ENCODE measurements around the gene LRP4.
"Not testable (repeated sequence)": the region's sequence is repeated elsewhere in the genome, so short reads cannot be mapped to it uniquely, and the experiment has no call there.

Gene LRP4

DNA sequence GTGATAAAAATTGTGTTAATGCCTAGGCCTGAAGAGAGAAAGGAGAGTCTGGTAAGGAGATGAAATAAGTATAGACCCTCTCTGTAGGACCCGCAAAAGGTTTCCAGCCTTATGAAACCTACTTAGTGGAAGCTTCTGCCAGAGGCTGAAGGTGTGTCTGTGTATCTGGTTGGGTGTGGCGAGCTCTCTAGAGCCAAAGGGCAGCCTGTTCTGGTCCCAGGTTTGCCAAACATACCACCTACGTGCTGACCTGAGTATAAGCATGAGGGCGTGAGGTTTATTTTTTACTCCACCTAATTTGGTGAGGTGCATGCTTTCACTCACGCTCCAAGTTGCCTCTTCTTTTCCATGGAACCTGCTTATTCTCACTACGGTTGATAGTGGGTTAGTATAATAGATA is 23.8 kb upstream of the LRP4 start:
- no peaks in the 10 kb centered on the region for H3K9me3 ChIP-seq (ENCODE audit: control insufficient read depth, insufficient read depth, low read length)
- no peaks in the 10 kb centered on the region; the same call in 1 of the 2 replicates for H3K36me3 ChIP-seq (ENCODE audit: insufficient read depth, low read length)
- no peak overlapping the region for H3K9ac ChIP-seq (ENCODE audit: low read depth, low read length)
- peaks cover 3% of the 10 kb centered on the region; the same call in 1 of the 2 replicates for H3K4me1 ChIP-seq (ENCODE audit: insufficient read depth, low read length)

DNA sequence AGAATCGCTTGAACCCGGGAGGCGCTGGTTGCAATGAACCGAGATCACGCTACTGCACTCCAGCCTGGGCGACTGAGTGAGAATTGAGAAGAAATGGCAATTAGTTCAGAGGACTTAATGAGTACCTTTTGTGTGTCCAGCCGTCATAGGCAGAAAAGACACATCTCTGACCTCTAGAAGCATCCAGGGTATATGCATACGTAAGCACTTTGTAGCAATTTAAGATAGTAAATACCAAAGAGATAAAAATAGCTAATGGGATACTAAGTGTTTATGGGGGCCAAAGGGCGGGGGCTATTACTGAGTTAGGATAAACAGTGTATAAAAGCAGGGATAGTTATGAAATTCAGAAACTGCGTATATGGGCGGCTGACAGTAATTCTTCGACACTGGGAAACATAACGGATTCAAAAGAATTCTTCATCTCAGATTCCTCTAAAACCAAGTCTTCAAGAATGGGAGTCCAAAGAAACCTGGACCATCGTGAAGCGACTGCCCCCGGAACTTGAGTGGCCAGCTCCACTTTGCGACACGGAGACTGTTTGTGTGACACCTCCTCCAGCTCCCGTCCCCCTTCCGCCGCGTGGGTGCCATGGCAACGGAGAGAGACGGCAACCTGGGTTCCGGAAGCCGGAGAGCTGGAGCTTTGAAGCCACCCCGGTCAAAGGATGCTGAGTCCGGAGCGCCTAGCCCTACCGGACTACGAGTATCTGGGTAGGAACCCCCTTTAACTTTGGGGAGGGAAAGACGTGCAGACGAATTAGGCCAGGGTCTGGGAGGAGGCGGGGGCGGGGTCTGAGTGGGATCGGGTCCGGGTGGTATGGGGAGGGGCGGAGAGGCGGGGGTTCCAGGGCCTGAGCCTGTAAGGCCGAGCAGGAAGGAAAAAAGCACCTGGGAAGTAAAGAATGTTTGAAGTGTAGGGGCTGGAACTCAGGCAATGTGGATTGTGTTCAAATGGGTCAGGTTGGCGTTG is 18.1 kb upstream of the LRP4 start, which contains the start of gene CSTPP1:
CSTPP1 (plus strand) TSS at position 624 of the 973 bp plus-strand sequence; CDS start at position 669, 45 bp downstream.
- Histone ChIP-seq H3K9ac (ENCODE audit: low read depth, low read length) (peak within 1 kb of the TSS; percentile 56), H3K4me1 (ENCODE audit: insufficient read depth, low read length) (no peaks in the 10 kb centered on the region), H3K9me3 (ENCODE audit: control insufficient read depth, insufficient read depth, low read length) (no peaks in the 10 kb centered on the region), H3K36me3 (ENCODE audit: insufficient read depth, low read length) (no peaks in the 10 kb centered on the region; the same call in 1 of the 2 replicates)

DNA sequence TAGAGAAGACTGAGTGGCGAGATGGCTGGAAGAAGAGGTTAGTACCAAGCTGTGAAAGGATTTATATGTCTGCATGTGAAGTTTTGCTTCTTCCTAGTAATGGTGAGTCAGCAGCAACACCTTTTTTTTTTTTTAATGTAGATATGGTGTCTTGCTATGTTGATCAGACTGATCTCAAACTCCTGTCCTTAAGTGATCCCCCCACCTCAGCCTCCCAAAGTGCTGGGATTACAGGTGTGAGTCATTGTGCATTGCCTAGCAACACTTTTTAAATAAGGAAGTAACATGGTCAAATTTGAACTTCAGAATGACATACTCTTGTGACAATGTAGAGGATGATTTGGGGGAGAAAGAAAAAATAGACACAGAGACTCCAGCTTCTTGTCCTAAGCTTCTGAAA is 11.7 kb upstream of the LRP4 start:
- Histone ChIP-seq H3K36me3 (ENCODE audit: insufficient read depth, low read length) (no peaks in the 10 kb centered on the region), H3K9me3 (ENCODE audit: control insufficient read depth, insufficient read depth, low read length) (peaks cover 6% of the 10 kb centered on the region; the same call in 1 of the 2 replicates), H3K4me1 (ENCODE audit: insufficient read depth, low read length) (no peaks in the 10 kb centered on the region), H3K9ac (ENCODE audit: low read depth, low read length) (no peak overlapping the region)

DNA sequence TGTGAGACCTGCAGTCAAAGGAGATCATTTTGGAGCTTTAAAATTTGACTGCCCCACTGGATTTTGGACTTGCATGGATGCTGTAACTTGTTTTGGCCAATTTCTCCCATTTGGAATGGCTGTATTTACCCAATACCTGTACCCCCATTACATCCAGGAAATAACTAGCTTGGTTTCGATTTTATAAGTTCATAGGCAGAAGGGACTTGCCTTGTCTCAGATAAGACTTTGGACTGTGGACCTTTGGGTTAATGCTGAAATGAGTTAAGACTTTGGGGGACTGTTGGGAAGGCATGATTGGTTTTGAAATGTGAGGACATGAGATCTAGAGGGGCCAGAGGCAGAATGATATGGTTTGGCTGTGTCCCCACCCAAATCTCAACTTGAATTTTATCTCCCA is 10.4 kb upstream of the LRP4 start:
- not testable (repeated sequence) for H3K4me1 ChIP-seq (ENCODE audit: insufficient read depth, low read length); H3K9me3 ChIP-seq (ENCODE audit: control insufficient read depth, insufficient read depth, low read length); H3K9ac ChIP-seq (ENCODE audit: low read depth, low read length); H3K36me3 ChIP-seq (ENCODE audit: insufficient read depth, low read length)

DNA sequence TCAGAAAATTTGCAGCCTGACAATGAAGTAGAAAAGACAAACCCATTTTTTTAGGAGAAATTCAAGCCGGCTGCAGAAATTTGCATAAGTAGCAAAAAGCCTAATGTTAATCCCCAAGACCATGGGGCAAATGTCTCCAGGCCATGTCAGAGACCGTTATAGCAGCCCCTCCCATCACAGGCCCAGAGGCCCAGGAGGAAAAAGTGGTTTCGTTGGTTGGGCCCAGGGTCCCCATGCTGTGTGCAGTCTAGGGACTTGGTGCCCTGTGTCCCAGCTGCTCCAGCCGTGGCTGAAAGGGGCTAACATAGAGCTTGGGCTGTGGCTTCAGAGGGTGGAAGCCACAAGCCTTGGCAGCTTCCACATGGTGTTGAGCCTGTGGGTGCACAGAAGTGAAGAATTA is 9.6 kb upstream of the LRP4 start:
- not testable (repeated sequence) for H3K4me1 ChIP-seq (ENCODE audit: insufficient read depth, low read length); H3K9ac ChIP-seq (ENCODE audit: low read depth, low read length); H3K9me3 ChIP-seq (ENCODE audit: control insufficient read depth, insufficient read depth, low read length); H3K36me3 ChIP-seq (ENCODE audit: insufficient read depth, low read length)

DNA sequence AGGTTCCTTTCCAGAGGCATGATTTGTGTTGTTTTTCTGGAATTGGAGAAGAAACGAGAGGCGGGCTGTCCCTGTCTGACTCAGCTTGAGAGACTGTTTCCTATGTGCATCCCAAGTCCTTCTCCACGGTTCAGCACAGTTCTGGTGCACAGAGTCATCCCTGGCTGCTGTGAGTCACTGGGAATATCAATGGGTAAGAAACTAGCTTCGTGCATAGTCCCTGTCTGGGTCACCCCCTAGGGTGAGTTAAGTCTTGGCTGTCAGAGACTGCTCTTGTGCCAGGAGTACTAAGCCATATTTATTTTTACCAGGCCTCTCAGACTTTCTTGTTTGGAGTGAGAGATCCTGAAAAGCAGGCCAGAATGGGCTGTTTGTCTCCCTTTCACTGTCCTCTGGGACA is 2.4 kb upstream of the LRP4 start:
- no peaks in the 10 kb centered on the region for H3K36me3 ChIP-seq (ENCODE audit: insufficient read depth, low read length)
- 0 out of 2 replicates have a peak, but pooled peaks cover 1% of the 10 kb centered on the region for H3K9me3 ChIP-seq (ENCODE audit: control insufficient read depth, insufficient read depth, low read length)
- peaks cover 7% of the 10 kb centered on the region for H3K4me1 ChIP-seq (ENCODE audit: insufficient read depth, low read length)
- no peak overlapping the region for H3K9ac ChIP-seq (ENCODE audit: low read depth, low read length)

DNA sequence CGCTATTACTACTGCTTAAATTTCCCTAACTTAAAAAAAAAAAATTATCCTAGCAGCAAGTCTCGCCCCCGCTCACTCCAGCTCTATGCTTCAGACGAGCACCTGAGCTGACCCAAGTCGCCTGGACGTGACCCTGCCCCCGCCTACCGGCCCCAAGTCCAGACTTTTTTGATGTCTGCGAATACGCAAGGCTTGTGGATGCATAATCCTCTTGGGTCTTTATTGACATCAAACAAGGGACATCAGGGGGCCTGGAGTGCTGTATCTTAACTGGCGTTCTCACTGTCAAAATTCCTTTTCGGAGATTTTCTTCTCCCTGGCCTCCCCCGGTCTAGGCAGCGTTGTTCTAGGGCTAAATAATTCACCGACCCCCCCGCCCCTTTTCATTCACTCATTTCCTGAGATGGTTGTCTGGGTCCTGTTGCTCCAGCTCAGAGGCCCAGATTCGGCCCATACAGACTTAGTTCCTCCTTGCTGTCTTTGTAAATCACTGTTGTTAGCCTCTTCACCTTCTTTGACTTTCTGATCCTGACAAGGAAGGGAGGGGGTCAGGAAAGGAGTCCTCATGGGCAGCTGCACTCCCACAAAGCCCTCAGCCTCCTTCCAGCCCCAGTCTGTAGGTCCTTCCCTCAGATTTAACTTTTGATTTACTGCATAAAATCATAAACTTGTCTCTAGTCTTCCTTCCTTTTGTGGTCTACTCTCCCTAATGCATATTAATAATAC is 601 bp upstream of the LRP4 start:
- H3K36me3 ChIP-seq (ENCODE audit: insufficient read depth, low read length) = no peaks in the 10 kb centered on the region
- H3K4me1 ChIP-seq (ENCODE audit: insufficient read depth, low read length) = peaks cover 18% of the 10 kb centered on the region
- no peaks in the 10 kb centered on the region for H3K9me3 ChIP-seq (ENCODE audit: control insufficient read depth, insufficient read depth, low read length)
- H3K9ac ChIP-seq (ENCODE audit: low read depth, low read length) = peak overlapping the region; percentile 58; the same call in 1 of the 2 replicates

DNA sequence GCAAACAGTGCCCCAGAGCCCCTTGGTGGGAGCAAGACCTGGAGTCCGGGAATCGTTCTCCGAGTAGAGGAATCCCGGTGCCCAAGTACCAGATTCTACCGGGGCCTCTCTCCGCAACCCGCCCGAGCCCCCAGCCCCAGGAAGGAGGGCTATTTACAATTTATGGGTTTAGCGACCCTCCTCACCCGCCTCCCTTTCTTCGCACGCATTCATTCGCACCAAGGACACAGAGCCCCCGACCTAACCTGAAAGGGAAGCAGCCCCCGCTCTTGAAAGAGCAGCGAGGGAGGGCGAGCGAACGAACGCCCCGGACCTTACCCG is 628 bp downstream of the LRP4 start:
- Histone ChIP-seq H3K4me1 (ENCODE audit: insufficient read depth, low read length) (peaks cover 25% of the 10 kb centered on the region), H3K36me3 (ENCODE audit: insufficient read depth, low read length) (no peaks in the 10 kb centered on the region), H3K9ac (ENCODE audit: low read depth, low read length) (peak overlapping the region; percentile 77), H3K9me3 (ENCODE audit: control insufficient read depth, insufficient read depth, low read length) (no peaks in the 10 kb centered on the region)

DNA sequence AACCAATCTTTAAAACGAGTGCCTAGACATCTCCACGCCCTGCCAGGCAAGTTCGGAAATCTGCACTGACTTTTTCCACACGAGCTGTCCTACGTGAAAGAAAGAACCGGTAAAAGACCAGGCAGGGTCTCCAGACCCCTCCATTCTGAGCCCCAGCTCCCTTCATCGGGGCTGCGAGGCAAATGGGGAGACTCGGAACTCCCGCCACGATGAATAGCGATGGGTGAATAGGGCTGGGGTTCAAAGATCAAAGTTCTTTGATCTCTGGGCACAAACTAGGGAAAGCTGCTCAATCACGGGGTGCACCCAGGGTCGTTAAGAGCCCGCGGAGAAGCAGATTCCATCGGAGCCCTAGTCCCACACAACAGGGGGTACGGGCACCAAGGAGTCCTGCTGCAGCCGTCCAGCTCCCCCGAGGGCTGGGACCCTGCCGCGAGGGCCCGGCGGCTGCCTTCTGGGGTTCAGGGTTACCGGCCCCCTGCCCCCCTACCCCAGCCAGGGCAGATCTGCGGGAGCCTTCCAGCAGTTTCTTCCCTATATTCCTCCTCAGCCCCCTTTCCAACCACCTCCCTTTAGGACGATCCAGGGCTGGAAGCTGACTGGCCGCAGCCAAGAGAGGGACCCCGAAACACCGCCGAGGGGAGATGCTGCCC is 1.1 kb downstream of the LRP4 start:
- H3K9ac ChIP-seq (ENCODE audit: low read depth, low read length) = peak overlapping the region; percentile 77
- H3K4me1 ChIP-seq (ENCODE audit: insufficient read depth, low read length) = peaks cover 26% of the 10 kb centered on the region
- H3K9me3 ChIP-seq (ENCODE audit: control insufficient read depth, insufficient read depth, low read length) = no peaks in the 10 kb centered on the region
- H3K36me3 ChIP-seq (ENCODE audit: insufficient read depth, low read length) = no peaks in the 10 kb centered on the region

DNA sequence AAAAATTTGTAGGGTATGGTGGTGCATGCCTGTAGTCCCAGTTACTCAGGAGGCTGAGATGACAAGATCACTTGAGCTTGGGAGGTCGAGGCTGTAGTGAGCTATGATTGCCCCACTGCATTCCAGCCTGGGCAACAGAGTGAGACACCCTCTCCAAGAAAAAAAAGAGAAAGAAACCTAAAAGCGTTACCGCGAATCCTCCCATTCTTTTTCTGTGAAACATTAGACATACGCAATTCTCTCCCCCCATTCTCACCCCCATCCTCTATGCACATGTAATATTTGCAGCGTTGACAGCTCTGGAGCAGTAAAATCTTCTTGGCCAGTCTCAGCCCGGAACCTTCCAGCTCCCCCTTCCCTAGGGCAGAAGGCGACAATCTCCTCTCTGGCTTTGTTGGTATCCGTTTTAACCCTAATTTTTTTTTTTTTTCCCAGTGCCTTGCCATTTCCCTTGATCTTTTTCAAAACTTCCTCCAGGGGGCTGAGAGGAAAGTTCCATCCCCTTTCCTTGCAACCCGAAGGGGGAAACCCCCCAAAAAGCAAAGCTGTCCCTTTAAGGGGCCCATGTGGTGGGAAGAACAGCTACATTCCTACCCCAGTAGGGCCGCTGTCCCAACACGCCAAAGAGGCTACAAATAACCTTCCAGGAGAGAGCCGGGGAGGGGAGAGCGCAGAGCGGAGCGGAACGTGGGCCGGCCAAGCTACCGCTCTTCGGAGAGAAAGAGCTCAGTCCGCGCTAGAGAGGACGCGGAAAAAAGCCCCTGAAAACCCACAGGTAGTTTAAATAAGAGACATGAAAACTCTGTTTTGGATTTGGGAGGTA is 1.9 kb downstream of the LRP4 start:
- Histone ChIP-seq H3K9me3 (ENCODE audit: control insufficient read depth, insufficient read depth, low read length) (no peaks in the 10 kb centered on the region), H3K9ac (ENCODE audit: low read depth, low read length) (peak overlapping the region; percentile 77), H3K4me1 (ENCODE audit: insufficient read depth, low read length) (peaks cover 33% of the 10 kb centered on the region), H3K36me3 (ENCODE audit: insufficient read depth, low read length) (no peaks in the 10 kb centered on the region)

DNA sequence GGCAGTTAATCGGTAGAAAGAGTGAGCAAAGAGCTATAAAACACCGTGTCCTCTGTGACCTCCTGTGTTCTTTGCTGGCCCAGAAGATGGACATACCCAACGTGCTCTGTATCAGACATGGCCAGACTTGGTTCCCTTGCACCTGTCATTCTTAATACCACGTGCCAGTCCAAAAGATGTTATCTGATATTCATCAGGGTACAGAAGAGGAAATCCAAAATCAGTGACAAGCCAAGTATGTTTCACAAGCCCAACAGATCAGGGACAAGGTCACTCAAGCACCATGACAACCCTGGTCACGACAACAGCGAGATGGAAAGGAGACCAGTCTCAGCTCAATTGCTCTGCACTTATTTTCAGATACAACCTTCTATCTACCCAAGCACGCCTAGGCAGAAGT is 3.4 kb downstream of the LRP4 start:
- H3K9ac ChIP-seq (ENCODE audit: low read depth, low read length) = no peak overlapping the region
- H3K36me3 ChIP-seq (ENCODE audit: insufficient read depth, low read length) = no peaks in the 10 kb centered on the region
- H3K9me3 ChIP-seq (ENCODE audit: control insufficient read depth, insufficient read depth, low read length) = no peaks in the 10 kb centered on the region
- H3K4me1 ChIP-seq (ENCODE audit: insufficient read depth, low read length) = peaks cover 36% of the 10 kb centered on the region

DNA sequence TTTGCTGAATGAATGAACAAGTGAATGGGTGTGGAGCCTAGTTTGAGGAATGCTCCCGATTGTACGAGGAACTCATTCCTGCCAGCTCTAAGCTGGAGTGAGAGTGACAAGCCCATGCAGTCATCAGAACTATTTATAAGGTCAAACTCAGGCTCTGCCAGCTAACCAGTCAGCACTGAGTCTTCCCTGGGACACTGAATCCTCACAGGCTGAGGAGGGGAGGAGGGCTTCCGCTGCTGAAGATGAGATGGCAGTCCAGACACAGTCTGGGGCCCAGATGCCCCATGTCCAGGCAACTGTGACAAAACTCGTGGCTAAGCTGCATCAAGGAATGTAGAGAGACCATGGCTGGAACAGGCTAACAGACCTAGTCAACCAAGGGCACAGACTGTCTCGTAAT is 4.0 kb downstream of the LRP4 start:
- Histone ChIP-seq H3K36me3 (ENCODE audit: insufficient read depth, low read length) (no peaks in the 10 kb centered on the region), H3K9me3 (ENCODE audit: control insufficient read depth, insufficient read depth, low read length) (no peaks in the 10 kb centered on the region), H3K9ac (ENCODE audit: low read depth, low read length) (no peak overlapping the region), H3K4me1 (ENCODE audit: insufficient read depth, low read length) (peaks cover 36% of the 10 kb centered on the region)

DNA sequence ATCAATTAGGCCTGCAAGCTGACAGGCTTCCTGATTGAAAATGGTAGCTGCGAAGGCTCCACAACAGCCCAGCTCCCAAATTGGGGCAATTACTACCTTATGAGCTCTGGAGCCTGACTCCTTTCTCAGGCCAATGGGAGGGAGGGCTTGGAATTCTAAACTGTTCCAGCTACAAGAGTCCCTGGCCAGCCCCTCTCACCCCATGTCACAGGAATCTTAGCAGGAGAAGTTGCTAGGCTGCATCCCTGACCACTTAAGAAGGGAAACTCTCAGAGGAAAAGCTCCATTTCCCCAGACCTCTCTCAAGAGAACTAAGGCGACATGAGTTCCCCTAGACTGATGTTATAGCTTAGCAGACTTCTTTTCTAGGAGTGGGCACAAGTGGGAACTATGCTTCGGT is 4.9 kb downstream of the LRP4 start:
- Histone ChIP-seq H3K36me3 (ENCODE audit: insufficient read depth, low read length) (no peaks in the 10 kb centered on the region), H3K9me3 (ENCODE audit: control insufficient read depth, insufficient read depth, low read length) (no peaks in the 10 kb centered on the region), H3K9ac (ENCODE audit: low read depth, low read length) (peak overlapping the region; percentile 42), H3K4me1 (ENCODE audit: insufficient read depth, low read length) (peaks cover 34% of the 10 kb centered on the region)

Data from ES-I3 (cell line).